ENCODE results near the gene SNHG17.

The SNHG17 gene

DNA sequence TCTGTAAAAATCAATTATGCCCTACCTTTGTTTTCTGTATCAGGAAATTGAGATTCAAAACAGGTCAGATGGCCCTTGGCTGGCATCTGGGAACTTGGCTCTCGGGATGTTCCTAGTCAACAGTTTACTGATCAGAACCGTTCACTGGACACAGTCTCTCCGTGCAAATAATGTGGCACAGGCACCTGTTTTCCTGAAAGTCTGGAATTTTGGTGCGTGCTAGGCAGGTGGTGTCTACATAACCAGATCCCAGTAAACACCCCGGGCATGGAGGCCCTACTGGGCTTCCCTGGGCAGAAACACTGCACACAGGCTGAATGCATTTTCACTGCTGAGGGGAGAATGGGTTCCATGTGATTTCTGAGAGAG, 7.5 kb downstream of the SNHG17 start:
- peaks cover 36% of the 10 kb centered on the region for H3K4me1 ChIP-seq (ENCODE audit: insufficient read depth, low read length)
- no peaks in the 10 kb centered on the region for H3K27me3 ChIP-seq (ENCODE audit: insufficient read depth, low read length, poor library complexity)
- TF ChIP-seq EZH2 (IDR thresholded peaks at IDR 0.05; ENCODE audit: borderline replicate concordance, low read depth, low read length, severe bottlenecking) = no peak
- TF ChIP-seq, protein P1, sequence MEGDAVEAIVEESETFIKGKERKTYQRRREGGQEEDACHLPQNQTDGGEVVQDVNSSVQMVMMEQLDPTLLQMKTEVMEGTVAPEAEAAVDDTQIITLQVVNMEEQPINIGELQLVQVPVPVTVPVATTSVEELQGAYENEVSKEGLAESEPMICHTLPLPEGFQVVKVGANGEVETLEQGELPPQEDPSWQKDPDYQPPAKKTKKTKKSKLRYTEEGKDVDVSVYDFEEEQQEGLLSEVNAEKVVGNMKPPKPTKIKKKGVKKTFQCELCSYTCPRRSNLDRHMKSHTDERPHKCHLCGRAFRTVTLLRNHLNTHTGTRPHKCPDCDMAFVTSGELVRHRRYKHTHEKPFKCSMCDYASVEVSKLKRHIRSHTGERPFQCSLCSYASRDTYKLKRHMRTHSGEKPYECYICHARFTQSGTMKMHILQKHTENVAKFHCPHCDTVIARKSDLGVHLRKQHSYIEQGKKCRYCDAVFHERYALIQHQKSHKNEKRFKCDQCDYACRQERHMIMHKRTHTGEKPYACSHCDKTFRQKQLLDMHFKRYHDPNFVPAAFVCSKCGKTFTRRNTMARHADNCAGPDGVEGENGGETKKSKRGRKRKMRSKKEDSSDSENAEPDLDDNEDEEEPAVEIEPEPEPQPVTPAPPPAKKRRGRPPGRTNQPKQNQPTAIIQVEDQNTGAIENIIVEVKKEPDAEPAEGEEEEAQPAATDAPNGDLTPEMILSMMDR (IDR thresholded peaks at IDR 0.05; ENCODE audit: borderline replicate concordance, extremely low read depth, low read length, poor library complexity, severe bottlenecking) = no peak
- ATAC-seq (ENCODE audit: insufficient read depth, low read depth) (no peak), DNase-seq (no peak)
- no peak overlapping the region for H3K27ac ChIP-seq (ENCODE audit: low read length)
- H3K79me2 ChIP-seq (ENCODE audit: insufficient read depth, low read length) = peaks cover 90% of the 10 kb centered on the region
- no peak overlapping the region for H3K4me3 ChIP-seq (ENCODE audit: low read depth in 1 of 2, low read length in 2 of 2)
- peaks cover 92% of the 10 kb centered on the region for H4K20me1 ChIP-seq (ENCODE audit: insufficient read depth, low read length)
- H3K9me3 ChIP-seq (ENCODE audit: insufficient read depth, low read length, severe bottlenecking) = no peaks in the 10 kb centered on the region
- no peak overlapping the region for H3K9ac ChIP-seq (ENCODE audit: low read depth, low read length)
- H2AFZ ChIP-seq (ENCODE audit: low read depth, low read length) = no peak overlapping the region
- H3K36me3 ChIP-seq (ENCODE audit: insufficient read depth, low read length) = peaks cover 95% of the 10 kb centered on the region
- peak overlapping the region; percentile 27; the same call in 1 of the 2 replicates for H3K4me2 ChIP-seq (ENCODE audit: insufficient read depth, low read length)

DNA sequence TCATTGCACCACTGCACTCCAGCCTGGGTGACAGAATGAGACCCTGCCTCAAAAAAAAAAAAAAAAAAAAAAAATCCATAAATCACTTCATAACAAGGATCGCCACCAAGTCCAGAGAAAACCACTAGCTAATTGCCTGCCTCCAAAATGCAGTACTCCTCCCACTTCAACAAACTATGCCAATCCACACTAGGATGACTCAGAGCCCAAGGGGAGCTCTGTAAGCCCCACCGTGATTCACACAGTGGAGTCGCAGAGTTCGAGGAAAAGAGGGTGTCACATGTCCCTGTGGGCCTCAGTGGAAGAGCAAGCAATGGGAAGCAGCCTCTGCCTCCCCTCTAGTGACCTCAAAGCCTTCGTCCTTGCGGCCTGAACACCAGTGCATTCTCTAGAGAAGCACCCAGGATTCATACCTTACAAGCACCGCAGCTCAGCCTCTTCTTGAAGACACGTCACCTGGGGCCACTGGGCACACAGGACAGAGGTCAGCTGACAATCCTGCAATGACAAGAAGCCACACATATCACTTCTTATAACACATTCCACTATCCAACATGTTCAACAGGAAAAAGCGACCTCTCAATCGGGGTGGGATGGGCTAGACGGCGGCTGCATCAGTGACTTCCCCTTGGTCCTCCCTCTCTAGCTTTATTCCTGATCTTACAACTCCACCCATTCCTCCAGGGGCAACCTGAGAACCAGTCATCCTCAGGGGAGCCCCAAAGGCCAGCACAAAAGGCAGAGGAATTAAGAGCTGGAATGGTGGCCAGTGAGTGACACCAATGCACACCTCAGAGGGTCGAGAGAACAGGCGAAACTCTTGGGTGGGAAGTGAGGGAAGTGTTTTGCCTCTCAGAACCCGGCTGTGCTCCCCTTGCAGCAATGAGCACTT, 8.9 kb downstream of the SNHG17 start:
- no peak for TF ChIP-seq EZH2 (IDR thresholded peaks at IDR 0.05; ENCODE audit: borderline replicate concordance, low read depth, low read length, severe bottlenecking)
- TF ChIP-seq, protein P1 (IDR thresholded peaks at IDR 0.05; ENCODE audit: borderline replicate concordance, extremely low read depth, low read length, poor library complexity, severe bottlenecking) = no peak
- Histone ChIP-seq H3K4me3 (ENCODE audit: low read depth in 1 of 2, low read length in 2 of 2) (no peak overlapping the region), H3K79me2 (ENCODE audit: insufficient read depth, low read length) (peaks cover 87% of the 10 kb centered on the region), H3K4me1 (ENCODE audit: insufficient read depth, low read length) (peaks cover 22% of the 10 kb centered on the region), H3K27ac (ENCODE audit: low read length) (no peak overlapping the region), H2AFZ (ENCODE audit: low read depth, low read length) (no peak overlapping the region), H3K9ac (ENCODE audit: low read depth, low read length) (no peak overlapping the region), H3K4me2 (ENCODE audit: insufficient read depth, low read length) (no peak overlapping the region), H4K20me1 (ENCODE audit: insufficient read depth, low read length) (peaks cover 92% of the 10 kb centered on the region), H3K9me3 (ENCODE audit: insufficient read depth, low read length, severe bottlenecking) (no peaks in the 10 kb centered on the region), H3K27me3 (ENCODE audit: insufficient read depth, low read length, poor library complexity) (no peaks in the 10 kb centered on the region), H3K36me3 (ENCODE audit: insufficient read depth, low read length) (peaks cover 95% of the 10 kb centered on the region)
- DNase-seq = no peak
- ATAC-seq (ENCODE audit: insufficient read depth, low read depth) = no peak

DNA sequence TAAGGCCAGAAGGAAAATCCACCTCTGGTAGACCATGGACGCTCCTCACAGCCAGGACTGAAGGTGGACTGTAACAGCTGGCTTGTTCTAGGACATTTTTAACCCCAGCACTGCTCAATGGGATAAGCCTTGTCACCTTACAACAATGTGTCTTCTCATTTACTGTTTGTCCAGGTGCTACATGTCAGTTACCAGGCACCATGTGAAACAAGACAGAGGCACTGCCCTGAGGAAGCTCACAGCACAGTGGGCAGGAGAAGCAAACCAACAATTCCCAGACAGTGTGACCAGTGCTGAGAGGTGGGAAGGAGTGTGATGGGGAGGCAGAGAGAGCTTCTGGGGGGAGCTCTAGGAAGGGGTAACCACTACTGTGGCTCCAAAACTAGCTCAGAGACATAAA, 10.7 kb downstream of the SNHG17 start:
- Histone ChIP-seq H3K27me3 (ENCODE audit: insufficient read depth, low read length, poor library complexity) (no peaks in the 10 kb centered on the region), H3K4me3 (ENCODE audit: low read depth in 1 of 2, low read length in 2 of 2) (no peak overlapping the region), H3K36me3 (ENCODE audit: insufficient read depth, low read length) (peaks cover 100% of the 10 kb centered on the region), H3K79me2 (ENCODE audit: insufficient read depth, low read length) (peaks cover 73% of the 10 kb centered on the region), H3K4me2 (ENCODE audit: insufficient read depth, low read length) (no peak overlapping the region), H3K9ac (ENCODE audit: low read depth, low read length) (no peak overlapping the region), H3K9me3 (ENCODE audit: insufficient read depth, low read length, severe bottlenecking) (no peaks in the 10 kb centered on the region), H3K27ac (ENCODE audit: low read length) (no peak overlapping the region), H4K20me1 (ENCODE audit: insufficient read depth, low read length) (peaks cover 93% of the 10 kb centered on the region), H3K4me1 (ENCODE audit: insufficient read depth, low read length) (peaks cover 9% of the 10 kb centered on the region; the same call in 1 of the 2 replicates), H2AFZ (ENCODE audit: low read depth, low read length) (no peak overlapping the region)
- no peak for ATAC-seq (ENCODE audit: insufficient read depth, low read depth)
- DNase-seq = no peak
- TF ChIP-seq EZH2 (IDR thresholded peaks at IDR 0.05; ENCODE audit: borderline replicate concordance, low read depth, low read length, severe bottlenecking) = no peak
- TF ChIP-seq, protein P1 (IDR thresholded peaks at IDR 0.05; ENCODE audit: borderline replicate concordance, extremely low read depth, low read length, poor library complexity, severe bottlenecking) = no peak

All from DND-41 (cell line).